NCI-H524 treated with DMSO at 0.1 percent for 48 hours (cell line): ENCODE measurements around the gene RBMS3.

Source experiments
- DNase-seq: peaks from one replicate; lab custom pipeline; 2025; lab: John Stamatoyannopoulos, UW

The RBMS3 gene

DNA sequence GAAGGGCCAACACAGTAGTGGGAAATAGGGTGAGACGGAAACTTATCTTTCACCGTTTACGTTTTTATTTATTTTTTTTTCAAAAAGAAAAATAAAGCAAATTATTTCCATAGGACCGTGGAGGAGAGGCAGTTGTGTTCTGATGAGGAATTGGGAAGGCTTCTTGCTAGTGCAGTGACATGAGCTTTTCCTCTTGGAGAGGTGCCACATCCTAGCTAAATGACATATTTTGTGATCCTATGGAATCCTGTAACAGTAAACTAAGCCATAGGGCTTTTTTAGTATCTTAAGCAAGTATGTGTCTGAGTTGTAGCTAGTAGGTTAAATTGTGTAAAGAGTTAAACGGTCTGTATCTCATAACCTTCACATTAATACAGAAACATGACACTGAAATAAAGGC is 609.9 kb downstream of the RBMS3 start:
- DNase-seq: no peak

DNA sequence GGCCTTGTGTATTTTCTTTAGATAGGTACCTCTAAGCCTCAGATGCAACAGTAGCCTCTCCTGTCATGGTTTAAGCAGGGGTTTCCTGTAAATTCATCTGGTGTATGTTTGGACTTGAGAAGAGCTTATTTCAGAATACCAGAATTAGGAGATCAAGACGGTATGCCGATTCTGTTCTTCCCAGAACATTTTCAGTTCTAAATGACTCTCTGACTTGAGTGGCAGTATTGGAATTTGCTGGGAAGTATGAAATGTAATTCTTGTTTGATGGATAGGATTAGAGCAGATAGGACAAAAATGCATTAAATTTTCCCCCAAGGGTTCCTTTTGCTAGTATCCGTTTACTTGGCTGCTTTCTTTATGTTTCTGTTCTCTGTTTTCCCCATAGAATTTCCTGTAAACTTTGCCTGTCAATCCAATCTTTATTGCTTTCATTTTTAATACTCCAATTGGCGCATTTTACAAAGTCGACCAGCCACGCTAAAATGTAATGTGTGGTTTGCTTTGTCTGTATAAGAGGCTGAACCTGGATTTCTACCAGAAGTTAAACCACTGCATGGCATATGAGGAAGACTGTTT is 612.2 kb downstream of the RBMS3 start:
- DNase-seq: no peak

DNA sequence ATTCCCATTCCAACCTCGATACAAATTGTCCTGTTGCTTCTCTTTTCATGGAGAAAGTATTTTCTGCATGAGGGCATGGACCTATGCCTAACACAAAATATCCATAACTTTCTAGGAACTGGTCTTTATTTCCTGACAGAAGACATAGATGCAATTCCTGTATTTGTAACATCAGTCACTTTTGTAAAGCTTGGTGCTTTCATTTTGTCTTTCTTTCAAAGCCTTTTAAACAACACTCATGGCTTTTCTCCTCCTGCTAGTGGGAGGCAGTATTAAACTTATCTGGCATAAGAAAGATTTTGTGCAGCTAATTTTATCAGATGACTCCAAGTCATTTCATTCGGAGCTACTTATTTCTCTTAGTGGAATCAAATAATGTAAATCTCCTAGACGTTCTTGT is 616.0 kb downstream of the RBMS3 start:
- DNase-seq: no peak

DNA sequence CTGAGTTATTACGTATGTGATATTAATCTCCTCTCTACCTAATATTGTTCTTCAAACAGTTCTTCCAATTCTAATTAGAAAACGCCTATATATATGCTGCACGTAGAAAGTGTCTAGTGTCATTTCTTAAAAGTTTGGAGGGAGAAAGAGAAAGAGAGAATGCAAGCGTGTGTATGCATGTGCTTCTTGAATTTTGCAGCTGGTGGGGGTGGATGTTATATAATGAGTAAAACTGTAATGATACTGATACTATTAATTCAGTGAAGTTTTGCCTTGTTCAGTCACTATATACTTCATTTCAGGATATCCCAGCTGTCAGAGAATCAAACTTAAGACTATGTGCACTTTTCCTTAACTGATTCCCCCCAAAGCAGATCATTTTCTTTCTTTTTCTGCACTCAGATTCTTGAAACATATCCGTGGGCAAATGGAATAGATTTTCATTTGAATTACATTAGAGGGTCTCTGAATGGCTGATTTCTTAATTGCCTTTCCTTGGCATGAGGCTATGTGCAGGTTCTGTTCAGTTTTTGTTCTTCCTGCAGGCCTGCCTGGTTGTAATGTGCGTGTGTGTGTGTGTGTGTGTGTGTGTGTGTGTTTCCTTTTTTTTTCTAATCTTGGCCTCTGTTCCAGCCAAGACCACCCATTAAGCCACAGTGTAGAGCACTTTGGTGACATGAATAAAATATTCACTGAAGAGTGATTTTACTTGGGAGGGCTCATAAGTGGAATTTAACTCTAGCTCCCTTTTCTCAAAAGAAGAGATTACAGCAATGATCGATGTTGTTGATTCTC is 617.5 kb downstream of the RBMS3 start:
- DNase-seq: no peak

DNA sequence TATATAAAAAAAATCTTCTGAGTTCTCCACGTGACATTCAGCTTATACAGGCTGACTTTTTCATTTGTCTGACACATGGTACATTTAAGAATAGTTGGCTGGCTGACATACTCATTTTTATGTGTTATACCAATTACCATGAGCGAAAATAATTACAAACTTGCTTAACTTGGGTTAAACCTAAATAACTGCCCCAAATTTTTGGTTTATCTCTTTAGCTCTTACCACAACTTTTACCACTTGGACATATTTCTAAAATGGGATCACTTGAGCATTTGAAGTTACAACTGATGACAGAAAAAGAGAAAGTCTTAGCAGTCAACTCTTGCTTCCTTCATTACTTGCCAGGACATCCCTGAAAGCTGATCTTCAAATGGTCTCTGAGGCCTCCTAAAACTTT is 618.1 kb downstream of the RBMS3 start:
- DNase-seq: no peak

DNA sequence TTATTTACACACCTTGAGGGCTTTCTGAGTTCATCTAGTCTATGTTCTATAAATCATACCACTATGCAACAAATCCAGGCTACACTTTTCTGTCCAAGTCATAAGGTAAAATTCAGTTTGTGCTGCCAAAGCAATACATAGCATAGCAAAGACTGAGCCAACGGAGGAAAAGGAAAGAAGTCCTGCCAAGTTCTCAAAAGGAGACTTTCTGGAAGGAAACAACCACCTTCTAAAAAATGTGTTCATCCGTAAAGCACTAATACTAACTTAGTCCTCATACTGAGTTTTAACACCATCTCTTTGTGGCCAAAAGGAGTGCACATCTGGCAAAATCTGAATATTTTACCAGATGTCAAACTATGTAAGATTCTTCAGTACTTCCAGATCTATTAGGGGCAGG is 620.2 kb downstream of the RBMS3 start:
- DNase-seq: no peak

DNA sequence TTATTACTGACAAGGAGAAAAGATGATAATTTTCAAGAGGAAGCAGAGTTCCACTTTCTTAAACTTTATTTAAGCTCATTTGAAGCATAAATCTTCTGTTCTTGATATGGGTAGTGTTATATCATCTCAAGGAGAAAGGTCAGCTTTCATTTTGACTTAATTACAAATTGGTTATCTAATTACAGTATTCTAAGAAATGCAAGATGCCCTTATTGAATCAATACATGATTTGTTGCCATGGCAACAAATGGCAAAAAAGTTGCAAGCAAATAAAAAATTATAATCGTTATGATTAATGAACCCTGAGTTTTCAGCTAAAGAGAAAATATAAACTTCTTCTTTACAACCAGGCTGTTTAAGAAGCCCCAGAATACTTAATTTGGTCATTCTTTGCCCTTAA is 622.7 kb downstream of the RBMS3 start:
- no peak for DNase-seq

DNA sequence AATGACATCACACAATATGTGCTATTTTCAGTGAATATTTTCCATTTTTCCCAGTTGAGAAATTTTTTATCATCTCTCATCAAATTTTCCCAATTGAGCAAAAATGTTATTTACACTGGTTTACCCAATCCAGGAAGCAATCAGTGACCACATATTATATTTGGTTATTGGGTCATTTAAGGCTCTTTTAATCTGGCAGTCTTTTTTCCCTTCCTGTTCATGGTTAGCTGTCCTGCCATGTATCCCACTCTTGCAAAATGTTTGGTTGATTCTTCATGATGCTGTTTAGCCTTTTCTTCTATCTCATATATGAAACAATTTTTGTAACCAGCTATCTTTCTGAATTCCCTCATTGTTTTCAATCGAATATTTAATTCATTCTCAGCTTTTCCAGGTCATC is 626.0 kb downstream of the RBMS3 start:
- DNase-seq: no peak

DNA sequence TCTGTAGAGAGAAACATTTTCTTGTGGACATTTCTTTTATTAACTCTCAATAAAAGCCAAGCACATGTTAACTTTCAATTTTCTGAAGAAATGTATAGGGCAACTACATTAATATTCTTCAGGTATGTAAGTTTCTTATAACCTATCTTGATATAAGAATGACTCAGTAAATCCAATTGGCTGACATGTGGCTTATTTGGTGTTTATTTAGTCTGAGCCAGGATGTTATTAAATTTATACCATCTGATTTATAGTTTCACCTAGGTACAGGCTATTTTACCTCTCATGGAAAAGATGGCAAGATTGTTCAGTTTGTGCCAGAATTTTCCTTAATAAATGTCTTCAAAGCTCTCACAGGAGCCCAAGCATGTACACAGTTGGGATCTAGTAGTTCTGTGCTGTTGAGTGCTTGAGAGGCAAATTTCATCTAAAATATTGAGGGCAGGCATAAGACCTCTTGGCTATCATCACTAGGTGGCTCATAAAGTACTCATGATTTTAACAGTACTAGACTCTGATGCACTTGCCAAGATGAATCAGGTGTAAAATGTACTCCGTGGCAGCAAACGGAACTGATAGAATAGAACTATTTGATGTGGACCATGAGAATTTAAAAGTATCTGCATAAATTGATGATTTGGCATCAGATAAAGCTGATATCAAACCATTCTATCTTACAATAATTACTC is 631.9 kb downstream of the RBMS3 start:
- DNase-seq: no peak

DNA sequence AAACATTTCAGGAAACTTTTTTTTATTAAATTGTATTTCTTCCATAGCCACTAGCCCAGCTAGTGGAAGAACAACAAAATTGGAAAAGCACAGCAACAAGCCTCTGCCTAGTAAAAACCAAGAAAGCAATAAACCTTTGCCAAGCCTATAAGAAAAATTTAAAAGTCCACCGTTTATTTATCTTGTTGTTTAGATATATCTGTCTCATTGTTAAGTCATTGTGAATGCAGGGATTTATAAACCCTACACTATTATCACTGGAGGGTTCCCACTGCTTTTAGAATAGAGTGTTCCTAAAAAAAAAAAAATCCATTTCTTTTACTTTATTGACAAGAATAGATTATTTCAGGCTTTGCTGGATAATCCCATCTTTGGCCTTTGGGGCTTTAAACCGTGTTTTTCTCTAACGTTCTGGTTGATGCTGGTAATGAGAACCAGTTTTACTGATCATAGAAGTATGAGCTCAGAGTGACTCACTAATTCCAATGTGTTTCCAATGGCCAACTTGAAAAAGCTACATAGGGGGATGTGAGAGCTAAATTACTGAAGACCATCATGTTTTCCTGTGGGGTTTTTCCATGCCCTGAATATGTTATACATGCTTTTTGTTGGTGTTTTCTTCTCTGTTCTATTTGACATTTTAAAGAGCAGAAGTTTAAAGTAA is 634.1 kb downstream of the RBMS3 start:
- DNase-seq: no peak

DNA sequence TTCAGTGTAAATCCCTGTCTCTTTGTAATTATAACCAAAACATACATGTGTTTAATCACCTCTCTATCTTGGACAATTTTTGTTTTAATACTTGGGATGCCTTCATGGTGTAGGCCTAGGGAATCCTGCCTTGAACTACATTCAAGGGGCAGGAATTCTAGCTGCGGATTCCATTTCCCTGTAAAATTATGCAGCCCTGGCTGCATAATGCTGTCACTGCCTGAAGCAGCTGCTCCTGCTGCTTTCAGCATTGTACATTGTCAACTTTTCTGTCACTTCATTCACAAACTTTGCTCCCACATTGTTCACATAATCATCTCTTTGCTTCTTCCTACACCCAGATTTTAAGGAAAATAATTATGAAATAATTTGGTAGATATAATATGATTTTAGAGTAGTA is 638.7 kb downstream of the RBMS3 start:
- no peak for DNase-seq

DNA sequence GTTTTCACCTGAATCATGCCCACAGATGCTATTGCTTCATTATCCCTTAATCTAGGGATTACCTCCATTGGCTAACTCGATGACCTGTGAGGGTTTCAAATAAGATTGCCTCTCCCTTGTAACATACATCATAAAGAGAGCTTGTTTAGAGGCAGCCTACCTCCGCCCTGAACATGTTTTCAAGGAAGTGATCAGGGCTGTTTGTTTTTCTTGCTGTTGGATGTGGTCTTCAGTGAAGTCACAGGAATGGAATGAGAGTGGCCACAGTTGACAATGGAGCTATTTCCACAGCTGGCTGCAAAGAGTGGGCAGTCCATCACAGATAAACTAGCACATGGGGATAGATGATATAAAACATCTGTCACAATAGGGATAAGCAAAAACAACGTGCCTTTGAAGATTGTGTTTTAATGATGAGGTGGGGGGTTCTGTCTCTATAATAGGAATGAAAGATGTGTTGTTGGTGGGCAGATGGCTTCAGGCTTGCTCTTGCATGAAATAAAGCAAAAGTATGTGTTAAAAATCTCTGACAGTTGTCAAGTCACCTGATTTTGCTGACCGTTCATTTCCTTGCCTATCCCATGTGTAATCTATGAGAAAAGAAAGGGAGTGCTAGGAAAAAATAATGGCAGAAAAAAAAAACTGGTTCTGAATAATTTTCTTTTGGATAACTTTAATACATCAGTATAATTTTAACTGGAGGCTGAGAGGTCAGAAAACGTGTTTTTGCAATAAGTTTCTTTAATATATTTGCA is 642.3 kb downstream of the RBMS3 start:
- peak; percentile 64 for DNase-seq

DNA sequence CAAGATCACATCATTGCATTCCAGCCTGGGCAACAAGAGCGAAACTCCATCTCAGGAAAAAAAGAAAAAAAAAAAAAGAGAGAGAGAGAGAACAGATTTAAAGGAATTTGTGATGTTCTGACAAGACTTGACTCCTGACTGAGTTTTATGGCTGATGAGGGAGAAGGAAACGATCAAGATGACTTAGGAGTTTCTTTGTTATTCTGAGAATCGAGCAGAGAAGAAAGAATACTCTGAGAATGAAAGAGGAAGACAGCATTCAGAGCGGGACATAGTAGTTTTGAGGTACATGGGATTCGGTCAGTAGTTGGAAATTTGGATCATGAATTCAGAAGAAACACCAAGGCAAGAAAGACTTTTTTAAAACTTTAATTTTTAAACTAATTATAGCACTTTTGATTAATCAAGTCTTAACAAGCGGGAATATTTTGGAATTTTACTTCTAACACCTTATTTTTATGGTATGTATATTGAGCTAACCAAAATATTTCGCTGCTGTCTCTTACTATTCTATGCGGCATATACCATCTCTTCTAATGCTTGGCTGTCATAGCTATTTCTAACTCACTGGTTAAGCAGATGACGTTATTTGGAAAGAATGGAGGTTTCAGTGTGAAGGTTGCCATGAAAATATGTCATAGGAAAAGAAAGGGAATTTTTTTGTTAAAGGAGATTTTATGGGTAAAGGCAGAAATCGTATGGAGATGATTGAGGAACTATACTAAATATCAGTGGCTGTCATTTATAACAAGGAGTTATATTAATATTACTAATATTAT is 644.1 kb downstream of the RBMS3 start:
- no peak for DNase-seq

DNA sequence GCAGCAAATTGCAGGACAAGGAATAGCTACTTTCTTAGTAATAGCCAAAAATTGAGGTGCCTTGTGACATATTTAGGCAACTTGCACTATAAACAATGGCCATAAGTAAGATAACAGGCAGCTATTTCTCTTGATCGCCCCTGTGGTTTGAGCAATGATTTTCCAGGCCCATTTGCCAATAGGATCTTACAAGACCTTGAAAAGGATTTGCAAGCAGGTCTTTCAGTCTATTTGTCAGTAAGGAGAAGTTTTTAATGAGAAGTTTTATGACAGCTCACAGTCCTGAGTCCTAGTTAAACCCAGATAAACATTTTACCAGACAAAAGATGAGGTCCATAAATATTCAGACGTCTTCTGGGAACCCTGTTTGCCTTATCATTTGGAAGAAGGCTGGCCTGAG is 645.5 kb downstream of the RBMS3 start:
- no peak for DNase-seq

DNA sequence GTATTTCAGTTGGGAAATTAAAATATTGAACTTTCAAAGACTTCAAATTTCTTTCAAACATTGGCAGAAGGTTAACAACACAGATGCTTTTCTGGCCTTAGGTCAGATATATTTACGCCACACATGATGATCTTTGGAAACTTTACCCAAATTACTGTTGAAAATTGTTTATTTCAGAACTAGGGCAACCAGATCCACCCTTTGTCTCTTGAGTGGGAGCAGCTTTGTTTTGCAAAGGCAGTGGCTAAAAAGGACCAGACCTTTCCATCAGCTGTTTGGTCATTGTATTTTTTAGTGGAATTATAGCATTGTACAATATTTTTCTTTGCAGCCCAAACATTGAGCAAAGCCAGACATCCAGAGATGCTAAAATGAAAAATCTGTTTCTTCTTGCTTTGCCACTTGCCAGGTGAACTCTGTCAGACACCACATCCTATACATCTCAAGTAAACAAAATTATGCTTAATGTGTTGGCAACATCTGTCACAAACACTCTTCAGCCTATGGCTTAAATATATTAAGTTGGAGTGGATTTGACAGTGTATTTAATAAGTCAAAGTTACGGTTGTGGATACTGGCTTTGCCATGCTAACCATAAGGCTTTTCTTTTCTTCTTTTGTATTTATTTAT is 651.9 kb downstream of the RBMS3 start:
- peak; percentile 16 for DNase-seq

DNA sequence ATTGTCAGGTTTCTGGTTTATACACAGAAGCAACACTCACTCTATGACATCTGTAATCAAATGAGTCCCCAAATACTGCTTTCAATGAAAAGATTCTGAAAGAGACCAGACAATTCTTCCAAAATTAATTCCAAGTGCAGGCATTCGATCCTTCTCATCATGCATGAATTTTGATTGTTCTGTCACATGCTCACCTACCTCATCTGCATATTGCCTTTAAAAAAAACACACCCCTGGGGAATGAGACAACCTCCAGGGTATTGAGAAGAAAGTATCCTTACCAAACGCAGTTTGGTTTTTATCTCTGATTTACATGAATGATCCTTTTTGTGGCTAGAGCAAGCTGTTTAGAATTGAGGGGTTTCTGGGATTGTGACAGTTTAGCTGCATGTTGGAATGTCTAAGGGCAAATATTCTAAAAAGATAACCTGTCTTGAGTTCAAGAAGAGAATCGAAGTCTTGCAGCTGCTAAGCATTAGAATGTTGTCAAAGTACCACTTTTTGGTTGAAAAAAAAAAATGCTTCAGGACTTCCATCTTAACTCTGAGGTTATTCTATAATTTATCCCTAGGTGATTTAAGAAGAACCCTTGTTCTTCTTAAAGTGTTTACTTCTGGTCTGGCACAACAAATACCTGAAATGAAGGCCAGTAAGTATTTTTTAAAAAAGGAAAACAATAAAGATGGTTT is 653.1 kb downstream of the RBMS3 start:
- DNase-seq: no peak

DNA sequence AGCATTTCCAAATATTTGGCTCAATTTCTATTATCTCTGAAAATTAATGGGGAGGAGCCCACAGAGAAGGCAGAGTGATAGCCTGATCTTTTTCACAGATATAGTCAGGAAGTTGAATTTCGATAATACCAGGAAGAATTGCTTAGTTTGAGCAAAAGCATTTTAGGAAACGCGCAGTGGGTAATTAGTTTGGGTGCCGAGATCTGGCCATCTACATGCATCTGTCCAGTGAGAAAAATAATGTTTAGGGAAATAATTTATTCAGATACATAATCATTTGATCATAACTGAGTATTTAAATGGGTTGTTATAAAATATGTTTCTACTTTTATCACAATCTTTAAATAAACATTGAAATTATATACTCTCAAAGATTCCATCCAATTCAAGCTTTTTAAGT is 653.9 kb downstream of the RBMS3 start:
- no peak for DNase-seq

DNA sequence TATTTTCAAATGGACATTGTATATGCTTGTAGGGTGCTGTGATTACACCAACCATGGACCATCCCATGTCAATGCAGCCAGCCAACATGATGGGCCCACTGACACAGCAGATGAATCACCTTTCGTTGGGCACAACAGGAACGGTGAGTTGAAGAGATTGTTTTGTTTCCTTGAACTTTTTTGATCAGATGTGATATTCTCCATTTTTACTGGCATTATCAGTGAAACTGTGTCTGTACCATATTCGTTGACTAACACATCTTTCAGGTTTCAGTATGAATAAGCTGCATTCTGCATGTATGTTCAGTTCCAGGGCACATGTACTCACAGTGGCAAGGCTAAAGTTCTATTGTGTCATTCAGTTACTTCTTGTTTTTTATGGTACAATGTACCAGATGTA is 655.2 kb downstream of the RBMS3 start:
- DNase-seq: no peak

DNA sequence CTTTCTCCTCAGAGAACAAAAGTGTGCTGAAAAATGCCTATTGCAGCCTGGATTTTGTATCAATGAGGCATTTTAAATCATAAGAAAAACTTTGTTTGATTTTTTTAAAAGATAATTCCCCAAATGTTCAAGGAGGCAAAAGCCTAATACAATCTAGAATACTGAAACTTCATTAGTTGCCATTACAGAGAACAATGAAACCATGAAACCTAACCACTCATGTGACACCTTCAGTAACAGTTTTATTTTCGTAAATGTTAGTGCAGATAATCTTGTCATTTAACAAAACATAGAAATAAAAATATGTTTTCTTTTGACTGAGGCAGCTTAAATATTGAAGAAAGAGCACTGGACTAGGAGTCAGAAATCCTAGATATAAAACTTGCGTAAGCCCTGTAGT is 655.9 kb downstream of the RBMS3 start:
- no peak for DNase-seq

DNA sequence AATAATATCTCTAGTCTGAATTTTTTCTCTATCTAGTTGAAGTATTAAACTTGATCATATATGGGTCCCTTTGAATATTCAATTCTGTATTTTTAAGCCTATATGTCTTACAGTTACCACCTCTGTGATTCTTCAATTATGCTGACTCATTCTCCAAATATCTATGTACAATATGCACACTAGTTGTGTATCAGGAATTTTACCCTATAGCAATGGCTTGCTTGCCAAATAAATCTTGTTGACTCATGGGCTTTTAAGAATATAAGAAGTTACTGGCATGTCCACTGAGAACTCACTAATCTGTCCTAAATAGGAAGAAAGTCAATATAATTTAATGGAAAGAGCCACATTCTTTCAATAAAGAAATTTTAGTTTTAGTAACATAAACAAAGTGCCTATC is 656.3 kb downstream of the RBMS3 start:
- DNase-seq: no peak
